Fibroblast of skin of right biceps (primary cell): ENCODE results near the gene KATNB1.
"Not testable (repeated sequence)": the region's sequence is repeated elsewhere in the genome, so short reads cannot be mapped to it uniquely, and the experiment has no call there.

Source experiments
- DNase-seq: peaks from one replicate; pipeline ENCODE4 v3.0.0-alpha.2; 2013

KATNB1 gene

DNA sequence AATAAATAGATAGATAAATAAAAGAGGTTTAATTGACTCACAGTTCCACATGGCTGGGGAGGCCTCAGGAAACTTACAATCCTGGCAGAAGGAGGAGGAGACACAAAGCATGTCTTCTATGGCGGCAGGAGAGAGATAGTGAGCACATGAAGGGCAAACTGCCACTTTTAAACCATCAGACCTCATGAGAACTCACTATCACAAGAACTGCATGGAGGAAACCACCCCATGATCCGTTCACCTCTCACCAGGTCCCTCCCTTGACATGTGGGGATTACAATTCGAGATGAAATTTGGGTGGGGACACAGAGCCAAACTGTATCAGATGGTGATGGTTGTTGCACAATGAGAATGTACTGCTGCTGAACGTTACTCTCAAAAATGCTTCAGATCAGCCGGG is 44.3 kb downstream of the KATNB1 start:
- not testable (repeated sequence) for DNase-seq

DNA sequence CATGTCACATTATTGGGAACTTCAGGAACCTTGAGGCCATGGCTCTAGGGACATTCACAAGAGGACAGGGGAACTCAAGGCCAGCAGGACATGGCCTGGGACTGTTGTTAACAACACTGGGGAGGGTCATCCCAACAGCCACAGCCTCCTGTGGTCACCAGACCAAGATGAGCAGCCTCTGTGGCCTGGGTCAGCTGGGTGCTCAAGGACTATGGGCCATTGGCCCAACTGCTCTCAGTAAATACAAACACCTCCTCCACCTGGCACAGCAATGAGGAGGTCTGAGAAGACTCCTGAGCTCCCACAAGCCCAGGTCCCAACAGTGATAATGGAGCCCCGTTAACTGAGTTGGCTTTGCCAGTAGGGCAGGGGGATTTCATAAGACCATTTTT is 45.8 kb downstream of the KATNB1 start:
- no peak for DNase-seq

DNA sequence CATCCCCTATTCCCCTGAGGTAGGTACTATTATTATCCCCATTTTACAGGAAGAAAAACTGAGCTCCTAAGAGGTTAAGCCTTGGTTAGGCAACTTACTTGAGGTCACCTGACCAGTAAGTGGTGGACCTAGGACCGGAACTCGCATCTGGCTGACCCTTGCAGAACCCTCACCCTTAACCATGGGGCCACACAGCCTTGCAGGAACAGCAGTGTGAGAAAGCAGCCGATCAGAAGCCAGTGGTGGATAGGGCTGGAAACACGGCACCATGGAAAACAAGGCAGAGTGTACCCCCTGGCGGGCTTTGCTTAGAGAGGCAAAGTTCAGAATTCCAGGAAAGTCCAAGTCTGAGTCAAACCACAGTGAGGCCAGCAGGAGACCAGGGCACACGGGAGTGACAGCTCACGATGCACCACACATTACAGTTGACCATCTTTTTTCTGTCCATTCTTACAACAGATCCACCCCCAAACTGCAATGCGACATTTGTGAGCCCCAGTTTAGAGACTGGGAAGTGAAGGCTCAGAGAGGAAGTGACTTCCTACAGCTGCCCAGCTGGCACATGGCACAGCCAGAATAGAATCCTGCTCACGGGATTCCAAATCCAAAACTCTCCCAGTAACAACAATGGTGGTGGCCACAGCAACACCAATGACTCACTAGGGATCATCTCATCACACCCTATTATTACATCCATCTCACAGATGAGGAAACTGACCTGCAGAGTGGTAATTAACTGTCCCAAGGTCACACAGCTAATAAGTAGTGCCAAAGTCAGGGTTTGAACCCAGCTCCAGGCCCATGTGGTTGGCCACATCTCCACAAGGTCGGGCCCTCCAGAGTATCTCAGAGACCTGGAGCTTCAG is 46.4 kb downstream of the KATNB1 start:
- peak; percentile 20 for DNase-seq

DNA sequence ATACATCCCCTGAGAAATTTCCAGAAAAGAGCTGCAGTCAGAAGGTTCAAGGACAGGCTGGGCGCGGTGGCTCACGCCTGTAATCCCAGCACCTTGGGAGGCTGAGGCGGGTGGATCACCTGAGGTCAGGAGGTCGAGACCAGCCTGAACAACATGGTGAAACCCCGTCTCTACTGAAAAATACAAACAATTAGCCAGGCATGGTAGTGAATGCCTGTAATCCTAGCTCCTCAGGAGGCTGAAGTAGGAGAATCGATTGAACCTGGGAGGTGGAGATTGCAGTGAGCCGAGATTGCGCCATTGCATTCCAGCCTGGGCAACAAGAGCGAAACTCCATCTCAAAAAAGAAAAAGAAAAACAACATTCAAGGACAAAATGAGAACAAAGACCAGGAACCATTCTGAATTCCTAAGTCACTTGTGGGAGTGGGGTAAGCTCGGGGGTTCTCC is 47.1 kb downstream of the KATNB1 start:
- DNase-seq = not testable (repeated sequence)

DNA sequence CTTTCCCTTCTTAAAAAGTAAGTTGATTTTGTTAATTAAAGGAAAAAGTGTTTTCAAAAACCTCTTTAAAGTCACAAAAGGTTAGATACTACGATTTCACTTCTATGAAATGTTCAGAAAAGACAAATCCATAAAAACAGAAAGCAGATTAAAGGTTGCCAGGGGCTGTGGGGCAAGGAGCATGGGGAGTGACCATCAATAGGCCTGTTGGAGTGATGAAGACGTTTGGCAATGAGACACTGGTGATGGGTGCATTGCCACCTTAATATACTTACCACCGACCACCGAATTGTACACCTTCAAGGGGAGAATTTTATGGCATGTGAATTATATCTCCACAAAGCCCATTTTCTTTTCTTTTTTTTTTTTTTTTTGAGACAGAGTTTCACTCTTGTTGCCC is 47.5 kb downstream of the KATNB1 start:
- DNase-seq = no peak

DNA sequence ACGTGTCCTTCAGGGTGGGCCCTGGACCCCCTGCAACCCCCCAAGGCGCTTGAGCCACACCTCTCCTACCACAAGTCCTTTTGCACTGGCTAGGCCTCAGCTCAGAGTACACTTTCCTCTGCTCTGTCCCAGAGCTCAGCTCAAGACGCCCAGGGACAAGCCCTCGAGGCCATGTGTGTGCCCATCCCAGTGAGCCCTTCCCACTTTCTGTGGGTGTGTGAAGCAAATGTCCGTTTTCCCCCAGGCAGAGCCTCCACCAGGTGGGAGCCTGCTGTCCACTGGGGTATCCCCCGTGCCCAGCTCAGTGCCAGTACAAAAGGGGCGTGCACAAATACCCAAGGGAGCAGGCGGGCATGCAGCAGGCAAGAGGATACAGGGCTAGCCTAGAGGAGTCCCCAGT is 48.3 kb downstream of the KATNB1 start:
- no peak for DNase-seq

DNA sequence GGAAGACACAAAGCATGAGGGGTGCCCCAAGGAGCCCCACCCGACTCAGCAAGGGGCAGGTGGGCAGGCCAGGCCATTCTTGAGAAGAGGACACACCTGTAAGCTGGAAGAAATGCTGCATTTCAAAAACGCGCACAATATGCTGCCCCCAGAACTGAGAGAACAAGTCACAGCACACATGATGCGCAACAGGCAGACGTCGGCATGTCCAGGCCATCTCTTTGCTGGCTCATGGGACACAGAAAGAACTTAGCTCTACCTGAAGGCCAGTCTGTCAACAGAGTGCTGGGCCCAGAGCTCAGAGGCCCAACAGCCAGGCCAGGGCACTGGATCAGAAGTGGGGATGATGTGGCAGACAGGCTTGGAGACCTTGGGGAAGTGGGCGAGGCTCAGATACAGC is 48.8 kb downstream of the KATNB1 start:
- DNase-seq = no peak

DNA sequence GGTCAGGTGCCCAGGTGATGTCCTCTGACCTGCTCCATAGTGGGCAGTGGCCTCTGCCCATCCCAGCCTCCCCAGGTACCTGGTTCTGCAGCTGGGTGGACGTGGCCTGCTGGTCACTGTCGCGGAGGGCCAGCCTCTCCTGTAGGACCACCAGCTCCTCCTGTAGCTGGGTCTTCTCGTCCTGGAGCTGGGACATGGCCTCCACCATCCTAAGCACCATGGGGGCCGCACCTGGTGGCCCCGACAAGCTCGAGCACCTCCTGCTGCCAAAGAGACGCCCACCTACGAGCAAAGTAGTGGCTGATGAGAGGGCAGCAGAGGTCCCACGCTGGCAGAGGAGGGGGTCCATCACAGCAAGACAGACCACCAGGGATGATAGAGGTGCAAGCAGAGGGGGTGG is 49.8 kb downstream of the KATNB1 start:
- DNase-seq = no peak

DNA sequence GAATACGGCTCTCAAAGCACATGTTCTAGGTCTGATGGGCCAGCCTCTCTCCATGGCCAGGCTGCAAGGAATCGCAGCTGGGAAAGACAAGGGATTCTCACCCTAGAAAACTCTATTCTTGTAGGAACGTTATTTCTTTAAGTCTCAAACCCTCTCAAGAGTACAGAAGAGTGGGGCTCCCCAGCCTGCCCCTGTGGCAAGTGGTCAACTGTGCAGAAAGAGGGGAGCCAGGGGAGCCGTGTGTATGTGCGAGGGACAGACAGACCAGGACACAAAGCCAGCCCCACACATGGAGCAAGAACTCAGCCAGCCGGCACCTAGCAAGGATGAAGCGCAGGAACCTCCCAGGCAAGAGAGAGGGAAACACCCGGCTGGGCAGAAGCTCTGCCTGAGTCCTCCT is 50.4 kb downstream of the KATNB1 start:
- DNase-seq = no peak

DNA sequence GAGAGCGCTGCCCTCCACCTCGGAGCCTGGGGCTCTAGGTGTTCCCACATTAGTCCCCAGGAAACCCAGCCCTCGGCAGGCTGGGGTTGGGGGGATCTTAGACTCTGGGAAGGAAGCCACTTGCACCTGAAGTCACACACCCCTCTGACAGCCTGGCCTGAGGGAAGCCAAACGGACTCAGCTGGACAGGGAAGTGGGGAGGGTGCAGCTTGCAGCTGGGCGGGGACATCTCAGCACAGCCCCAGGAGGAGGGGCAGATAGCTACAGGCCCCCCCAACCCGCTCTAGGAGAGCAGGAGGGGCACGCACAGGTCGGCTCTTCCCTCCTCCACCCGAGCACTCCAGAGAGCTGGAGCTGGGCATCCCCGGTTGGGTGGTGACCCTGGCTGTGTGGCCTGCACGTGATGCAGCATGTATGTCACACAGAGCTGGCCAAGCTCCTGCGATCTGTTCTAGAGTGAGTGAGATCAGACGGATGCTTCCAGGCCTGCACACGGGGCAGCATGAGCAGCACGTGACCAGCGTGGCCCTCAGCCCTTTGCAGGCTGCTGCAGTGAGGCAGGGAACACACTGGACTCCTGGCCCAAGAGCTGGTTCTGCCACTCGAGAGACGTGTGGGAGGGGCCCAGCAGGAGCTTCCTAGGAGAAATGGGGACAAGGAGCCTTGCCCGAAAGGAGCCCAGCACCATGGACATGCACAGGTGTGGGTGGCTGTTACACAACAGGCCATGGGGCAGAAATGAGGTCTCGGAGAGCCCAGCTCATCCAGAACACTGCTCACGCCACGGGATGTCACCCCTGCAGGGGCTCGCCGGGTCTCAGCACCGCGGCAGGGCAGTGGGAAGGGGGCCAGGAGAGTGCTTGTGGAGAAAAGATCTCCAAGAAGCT is 51.3 kb downstream of the KATNB1 start:
- no peak for DNase-seq

DNA sequence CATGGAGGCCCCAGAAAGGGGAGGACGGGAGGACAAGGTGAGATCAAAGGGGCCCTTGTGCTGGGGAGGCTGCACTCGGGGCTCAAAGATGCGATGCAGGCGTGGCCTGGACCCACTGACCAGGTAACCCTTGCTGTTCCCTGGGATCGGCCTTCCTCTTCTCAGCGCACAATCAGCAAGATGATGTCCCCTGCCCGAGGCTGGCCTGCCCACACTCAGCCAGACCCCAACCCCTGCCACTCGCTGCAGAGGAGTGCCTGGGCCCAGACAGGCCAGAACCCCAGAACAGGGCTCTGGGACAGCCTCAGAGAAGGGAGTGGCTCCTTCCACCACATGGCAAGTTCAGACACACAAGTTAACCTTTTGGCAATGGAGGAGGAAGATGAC is 51.9 kb downstream of the KATNB1 start:
- DNase-seq = no peak

DNA sequence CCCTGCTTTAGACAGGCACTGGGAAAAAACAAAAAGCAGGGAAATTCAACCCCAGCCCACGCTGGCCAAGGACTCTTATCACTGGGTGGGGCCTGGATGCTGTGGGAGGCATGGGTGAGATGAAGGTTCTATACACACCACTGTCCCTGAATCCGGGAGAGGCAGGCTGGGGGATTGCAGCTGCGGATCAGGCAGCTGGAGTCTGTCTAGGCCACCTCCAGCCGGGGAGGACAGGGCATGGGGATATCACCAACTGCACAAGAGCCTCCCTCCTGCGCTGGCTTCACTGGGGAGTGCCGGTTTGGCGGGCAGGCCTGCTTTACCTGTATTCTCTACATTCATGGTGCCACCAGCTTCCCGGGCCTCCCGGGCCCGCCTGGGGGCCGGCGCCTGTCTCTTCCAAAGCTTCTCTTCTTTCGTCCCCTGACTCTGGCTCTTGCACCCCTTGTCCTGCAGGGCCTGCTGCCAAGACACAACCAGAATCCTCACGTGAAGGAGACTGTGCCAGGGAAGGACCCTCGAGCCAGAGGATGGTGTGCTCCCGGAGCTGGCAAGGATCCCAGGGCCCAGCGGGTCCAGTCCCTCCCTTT is 52.8 kb downstream of the KATNB1 start:
- no peak for DNase-seq

DNA sequence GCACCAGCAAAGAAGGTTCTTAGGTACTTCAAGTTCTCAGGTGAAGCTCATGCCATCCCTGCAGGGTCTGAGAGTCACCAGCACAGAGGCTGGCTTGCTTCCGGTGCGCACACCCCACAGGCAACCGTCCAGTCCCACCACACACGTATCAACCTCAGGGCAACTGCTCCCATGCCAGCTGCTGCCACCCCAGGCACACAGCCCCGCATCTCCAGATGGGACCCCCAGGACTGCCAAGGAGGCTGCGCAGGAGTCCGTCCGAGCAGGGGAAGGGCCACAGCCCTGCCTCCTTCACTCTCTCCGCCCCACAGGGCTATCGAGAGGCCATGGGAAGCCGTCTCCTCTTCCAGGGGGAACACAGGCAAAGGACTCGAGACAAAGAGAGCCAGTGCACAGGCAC is 53.4 kb downstream of the KATNB1 start:
- no peak for DNase-seq

DNA sequence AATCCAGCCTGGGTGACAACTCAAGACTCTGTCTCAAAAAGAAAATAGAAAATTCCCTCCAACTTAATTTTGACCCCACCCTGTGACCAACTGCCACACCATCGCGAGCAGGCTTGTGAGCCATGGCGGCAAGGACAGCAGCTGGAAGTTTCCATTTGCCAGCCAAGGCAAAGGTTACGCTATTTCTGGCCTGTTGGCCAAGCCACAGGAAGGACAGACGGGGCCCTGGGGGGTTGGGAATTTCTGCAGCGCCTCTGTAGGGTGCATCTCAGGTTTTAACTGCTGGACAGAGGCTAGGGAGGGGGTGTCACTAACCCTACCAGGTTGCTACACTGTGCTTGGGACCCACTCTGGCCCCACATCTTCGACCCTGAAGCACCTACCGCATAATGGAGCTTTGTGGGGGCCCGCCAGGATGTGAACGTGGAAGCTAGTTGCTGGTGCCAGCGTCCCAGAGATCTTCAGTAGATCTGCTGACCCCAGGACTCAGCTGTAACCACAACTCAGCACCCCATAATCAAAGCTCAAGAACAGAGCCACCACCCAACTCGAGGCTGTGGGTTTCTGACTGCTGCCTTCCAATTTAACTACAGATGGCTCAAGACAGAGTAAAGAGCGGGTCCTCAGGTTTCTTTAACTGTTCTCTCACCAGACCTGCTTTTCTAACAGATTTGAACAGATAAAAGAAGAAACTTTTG is 55.8 kb downstream of the KATNB1 start:
- DNase-seq = no peak

DNA sequence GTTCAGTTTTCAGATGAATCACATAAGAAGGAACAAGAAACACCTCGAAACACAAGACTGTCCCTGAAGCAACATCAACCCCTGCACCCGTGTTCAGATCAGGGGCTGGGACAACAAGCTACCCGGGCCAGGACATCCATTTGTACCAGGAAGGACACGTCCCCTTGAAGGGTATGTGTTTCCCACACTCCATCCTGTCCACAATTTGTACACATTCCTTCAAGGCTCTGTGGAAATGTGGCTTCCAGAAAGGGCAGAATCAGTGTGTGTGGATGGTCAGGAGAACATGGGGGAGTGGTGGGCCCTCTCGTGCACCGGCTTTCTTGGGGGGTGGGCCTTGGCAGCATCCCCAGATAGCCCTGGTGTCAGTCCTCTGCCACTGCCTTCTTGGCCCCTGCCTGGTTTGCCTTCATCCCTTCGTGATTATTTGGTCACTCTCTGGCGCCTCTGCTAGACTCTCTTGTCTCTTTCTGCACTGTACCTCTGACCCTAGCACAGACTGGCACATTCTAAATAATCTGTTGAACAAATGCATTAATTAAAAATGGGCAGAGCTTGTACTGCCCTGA is 56.4 kb downstream of the KATNB1 start:
- no peak for DNase-seq

DNA sequence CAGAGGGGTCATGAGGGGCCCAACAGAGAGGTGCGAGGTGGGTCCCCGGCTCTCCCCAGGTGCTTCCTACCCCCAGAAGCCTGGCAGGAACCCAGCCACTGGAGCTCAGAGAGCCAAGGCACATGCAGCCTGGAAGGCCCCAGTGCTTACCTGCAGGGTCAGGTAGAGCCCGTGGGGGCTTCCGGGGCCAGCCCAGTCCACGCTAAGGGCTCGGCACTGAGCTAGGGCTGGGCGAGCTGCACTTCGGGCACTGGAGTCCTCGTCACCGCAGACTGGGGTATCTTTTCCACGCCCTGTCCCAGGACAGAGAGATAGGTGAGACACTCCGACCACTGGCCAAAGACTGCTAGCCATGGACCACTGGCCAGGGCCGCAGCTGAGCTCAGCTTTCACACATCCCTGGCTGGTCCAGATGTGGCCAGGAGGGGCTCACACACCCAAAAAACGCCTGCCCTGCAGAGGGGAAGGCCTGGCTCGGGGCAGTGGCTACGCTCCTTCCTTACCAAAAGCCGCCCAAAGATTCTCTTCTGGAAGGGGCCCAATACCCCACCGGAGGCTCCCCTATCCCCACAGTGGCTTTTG is 59.4 kb downstream of the KATNB1 start:
- DNase-seq = no peak

DNA sequence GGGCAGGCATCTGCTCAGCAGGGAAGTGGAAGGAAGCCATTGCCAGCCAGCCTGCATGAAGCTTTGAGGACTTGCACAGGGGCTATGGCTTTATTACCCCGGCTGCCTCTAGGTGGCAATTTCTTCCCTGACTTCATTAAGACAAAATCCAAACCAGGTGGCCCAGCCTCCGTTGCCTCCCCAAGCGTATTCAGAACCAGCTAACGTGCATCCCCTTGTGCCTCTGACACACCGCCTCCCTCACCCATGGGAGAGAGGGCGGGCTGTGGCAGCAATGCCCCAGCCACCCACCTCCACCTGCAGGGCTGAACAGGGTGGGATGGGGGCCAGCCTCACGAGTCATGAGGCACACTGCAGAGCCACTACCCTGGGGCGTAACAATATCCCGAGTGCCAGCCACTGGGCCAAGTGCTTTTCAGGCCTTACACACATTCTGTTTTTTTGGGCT is 59.9 kb downstream of the KATNB1 start:
- peak; percentile 63 for DNase-seq

DNA sequence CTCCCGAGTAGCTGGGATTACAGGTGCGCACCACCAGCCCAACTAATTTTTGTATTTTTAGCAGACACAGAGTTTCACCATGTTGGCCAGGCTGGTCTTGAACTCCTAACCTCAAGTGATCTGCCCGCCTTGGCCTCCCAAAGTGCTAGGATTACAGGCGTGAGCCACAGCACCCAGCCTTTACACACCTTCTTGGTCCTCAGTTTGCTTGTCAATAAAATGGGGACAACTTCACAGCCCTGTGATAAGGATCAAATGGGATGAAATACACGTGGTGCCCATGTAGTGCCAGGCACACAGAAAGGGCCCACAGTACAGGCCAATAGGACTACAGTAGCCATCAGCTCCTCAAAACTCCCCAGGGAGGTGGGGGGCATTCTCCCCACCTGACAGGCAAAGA is 60.4 kb downstream of the KATNB1 start:
- DNase-seq = not testable (repeated sequence)

DNA sequence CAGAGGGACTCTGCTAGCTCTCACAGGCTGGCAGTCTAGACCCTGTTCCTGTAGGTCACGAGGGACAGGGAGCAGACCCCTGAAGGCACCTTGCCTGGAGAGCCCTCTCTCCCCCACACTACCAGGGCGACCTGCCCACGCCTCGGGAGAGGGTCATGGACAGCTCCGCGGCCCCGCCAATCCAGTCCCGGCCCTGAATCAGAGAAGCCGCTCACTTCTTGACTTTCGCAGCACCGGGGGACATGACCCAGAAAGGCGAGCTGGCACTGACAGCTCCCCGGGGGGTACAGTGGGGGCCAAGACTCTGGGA is 61.6 kb downstream of the KATNB1 start:
- DNase-seq = no peak

DNA sequence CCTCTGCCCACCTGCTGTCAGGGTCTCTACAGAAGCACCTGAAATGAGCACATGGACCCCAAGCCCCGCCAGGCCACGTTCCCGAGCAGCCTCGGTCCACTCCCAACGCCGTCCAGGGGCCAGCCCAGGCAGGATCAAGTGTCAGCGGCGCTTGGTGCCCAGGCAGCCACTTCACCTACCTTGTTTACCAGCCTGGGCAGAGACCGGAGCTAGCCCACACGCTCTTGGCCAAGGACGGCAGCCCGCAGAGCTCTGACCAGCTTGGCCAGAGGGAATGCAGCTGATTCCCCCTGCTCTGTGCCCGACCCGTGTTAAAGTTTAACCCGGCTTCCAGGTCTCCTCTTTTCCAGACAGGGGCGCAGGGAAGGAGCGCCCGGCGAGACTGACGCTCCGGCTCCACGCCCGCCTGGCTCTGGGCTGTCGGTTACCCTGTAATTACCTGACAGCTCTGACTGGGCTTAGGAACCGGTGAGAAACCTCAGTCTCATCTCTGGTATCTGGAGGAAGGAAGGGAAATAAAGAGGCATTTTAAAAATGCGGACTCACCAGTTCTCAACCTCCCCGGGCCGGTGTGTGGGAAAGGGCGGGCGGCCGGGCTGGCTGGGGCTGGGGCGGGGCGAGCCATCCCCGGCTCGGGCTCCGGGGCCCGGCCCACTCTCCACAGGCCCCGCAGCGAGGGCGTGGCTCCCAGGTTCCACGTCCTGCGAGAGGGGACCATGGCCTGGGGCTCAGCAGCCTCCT is 62.1 kb downstream of the KATNB1 start:
- DNase-seq = no peak

DNA sequence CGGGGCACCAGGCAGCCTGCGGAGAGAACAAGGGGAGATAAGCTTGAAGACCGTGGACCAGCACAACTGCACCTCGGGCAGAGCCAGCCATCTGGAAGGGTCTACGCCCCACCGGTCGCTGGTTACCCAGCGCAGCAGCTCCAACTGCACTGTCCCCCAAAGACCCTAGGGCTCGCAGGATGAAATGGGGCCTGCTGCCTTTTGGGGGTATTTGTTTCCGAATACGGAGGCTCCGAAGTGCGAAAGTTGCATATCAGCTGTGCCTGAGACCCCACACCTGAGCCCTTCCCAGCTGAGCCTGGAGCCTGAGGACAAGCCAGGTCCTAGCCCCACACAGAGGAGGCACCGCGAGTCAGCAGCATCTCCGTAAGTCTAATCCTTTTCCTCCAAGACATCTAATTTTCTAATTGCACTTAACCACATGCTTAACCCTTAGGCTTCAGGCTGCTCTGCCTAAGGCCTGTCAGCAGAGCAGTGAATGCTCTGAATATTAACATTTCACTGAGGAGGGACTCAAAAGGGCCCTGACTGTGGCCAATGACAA is 62.8 kb downstream of the KATNB1 start:
- no peak for DNase-seq
